Measurements from ENCODE around the gene ABHD10.

The ABHD10 gene

GRCh38 chr3:111978583-111979433, at the start of gene ABHD10:
TSS of gene ABHD10 (plus strand) at chr3:111979026. CDS start at chr3:111979062, 36 bp downstream.
- DNase-seq = peak; percentile 94

GRCh38 chr3:111929484-111929883, 49.3 kb upstream of the ABHD10 start:
- no peak for DNase-seq

GRCh38 chr3:111932946-111933345, 45.9 kb upstream of the ABHD10 start:
- DNase-seq = no peak

GRCh38 chr3:111936191-111936841, 42.5 kb upstream of the ABHD10 start:
- no peak for DNase-seq

- DNase-seq = no peak
Observed at GRCh38 chr3:111936967-111937366, 41.9 kb upstream of the ABHD10 start.

- DNase-seq = no peak
Observed at GRCh38 chr3:111937871-111938270, 41.0 kb upstream of the ABHD10 start.

GRCh38 chr3:111939873-111940272, 39.0 kb upstream of the ABHD10 start:
- DNase-seq = no peak

GRCh38 chr3:111943533-111943932, 35.3 kb upstream of the ABHD10 start:
- no peak for DNase-seq

GRCh38 chr3:111944372-111944771, 34.5 kb upstream of the ABHD10 start:
- no peak for DNase-seq

- no peak for DNase-seq
Observed at GRCh38 chr3:111947231-111947630, 31.6 kb upstream of the ABHD10 start.

- DNase-seq = no peak
Observed at GRCh38 chr3:111948786-111949185, 30.0 kb upstream of the ABHD10 start.

GRCh38 chr3:111949712-111950111, 29.1 kb upstream of the ABHD10 start:
- DNase-seq = no peak

- no peak for DNase-seq
Observed at GRCh38 chr3:111951032-111951431, 27.8 kb upstream of the ABHD10 start.

- DNase-seq = no peak
Observed at GRCh38 chr3:111952086-111952485, 26.7 kb upstream of the ABHD10 start.

GRCh38 chr3:111952866-111953450, 25.9 kb upstream of the ABHD10 start:
- no peak for DNase-seq

GRCh38 chr3:111954228-111954990, 24.4 kb upstream of the ABHD10 start:
- no peak for DNase-seq

- DNase-seq = no peak
Observed at GRCh38 chr3:111955876-111956275, 22.9 kb upstream of the ABHD10 start.

- DNase-seq = no peak
Observed at GRCh38 chr3:111956449-111956848, 22.4 kb upstream of the ABHD10 start.

- no peak for DNase-seq
Observed at GRCh38 chr3:111956995-111957734, 21.7 kb upstream of the ABHD10 start.

GRCh38 chr3:111961461-111962164, 17.2 kb upstream of the ABHD10 start:
- no peak for DNase-seq

GRCh38 chr3:111963424-111963823, 15.4 kb upstream of the ABHD10 start:
- DNase-seq = no peak

- DNase-seq = no peak
Observed at GRCh38 chr3:111965484-111965883, 13.3 kb upstream of the ABHD10 start.

Data from NCI-H1694 treated with DMSO at 0.1 percent for 48 hours (cell line).